Activated naive CD8-positive, alpha-beta T cell treated with anti-CD3 and anti-CD28 coated beads for 36 hours (primary cell): ENCODE results near the gene TMF1. TPM values are rescaled to one million over a fixed set of nuclear protein-coding genes. Genes with fewer than 3 reads are reported as not detected.

Experiments used
- DNase-seq: peaks from one replicate; pipeline ENCODE4 v3.0.0; 2021
- H3K27ac Mint-ChIP-seq: one replicate; pipeline ENCODE4 v1.8.0; 2022; ENCODE audit warnings: mild to moderate bottlenecking, moderate library complexity, mixed read lengths
- H3K27me3 Mint-ChIP-seq: one replicate; pipeline ENCODE4 v1.8.0; 2022; ENCODE audit warnings: mild to moderate bottlenecking, mixed read lengths
- H3K36me3 Mint-ChIP-seq: one replicate; pipeline ENCODE4 v1.8.0; 2021; ENCODE audit warnings: mild to moderate bottlenecking, mixed read lengths
- H3K4me1 Mint-ChIP-seq: one replicate; pipeline ENCODE4 v1.8.0; 2021; ENCODE audit warnings: mixed read lengths
- H3K4me3 Mint-ChIP-seq: one replicate; pipeline ENCODE4 v1.8.0; 2022; ENCODE audit warnings: mild to moderate bottlenecking, moderate library complexity, mixed read lengths
- H3K9me3 Mint-ChIP-seq: one replicate; pipeline ENCODE4 v1.8.0; 2022; ENCODE audit warnings: mixed read lengths
- total RNA-seq, 2 experiments: library from RNA; stranded (reverse); gene quantifications; one replicate each; pipeline ENCODE4 v1.2.3, GENCODE V29; 2021

The TMF1 gene
- total RNA-seq, 2 experiments from 2014 or later: 28.8 to 30.5 TPM

DNA sequence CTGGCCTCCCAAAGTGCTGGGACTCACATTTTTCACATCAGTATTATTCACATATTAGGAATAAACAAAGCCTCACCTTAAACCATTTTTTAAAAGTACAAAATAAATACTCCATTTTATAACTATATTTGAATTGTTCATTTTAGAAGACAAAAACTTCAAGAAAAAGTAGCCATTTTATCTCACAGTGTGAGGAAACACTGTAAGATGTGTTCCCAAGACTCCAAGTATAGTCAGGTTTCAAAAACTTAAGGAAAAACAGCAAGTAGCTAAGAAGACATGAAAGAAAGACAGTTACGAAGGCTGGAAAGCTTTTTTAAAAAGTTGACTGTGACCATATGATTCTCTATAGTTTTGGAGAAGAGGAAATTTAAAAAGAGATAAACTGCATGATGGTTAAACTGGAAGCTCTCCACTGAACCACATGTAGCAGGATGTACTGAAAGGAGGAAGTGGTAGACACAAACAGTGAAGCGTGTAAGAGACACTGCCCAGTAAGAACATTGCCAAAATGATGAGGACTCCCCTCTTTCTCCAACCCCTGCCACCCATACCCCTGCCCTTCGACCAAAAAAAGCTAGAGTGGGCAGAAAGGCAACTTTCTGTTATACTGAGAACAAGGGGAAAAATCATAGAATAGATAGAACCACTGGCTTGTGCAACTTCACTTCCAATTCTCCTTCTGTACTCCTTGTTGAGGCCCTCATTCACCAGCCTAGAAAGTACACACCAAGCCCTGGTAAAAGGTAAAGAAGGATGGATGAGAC, 6.2 kb upstream of the TMF1 start:
- H3K36me3 Mint-ChIP-seq: peaks cover 40% of the 10 kb centered on the region
- peaks cover 7% of the 10 kb centered on the region for H3K9me3 Mint-ChIP-seq
- no peak for DNase-seq

DNA sequence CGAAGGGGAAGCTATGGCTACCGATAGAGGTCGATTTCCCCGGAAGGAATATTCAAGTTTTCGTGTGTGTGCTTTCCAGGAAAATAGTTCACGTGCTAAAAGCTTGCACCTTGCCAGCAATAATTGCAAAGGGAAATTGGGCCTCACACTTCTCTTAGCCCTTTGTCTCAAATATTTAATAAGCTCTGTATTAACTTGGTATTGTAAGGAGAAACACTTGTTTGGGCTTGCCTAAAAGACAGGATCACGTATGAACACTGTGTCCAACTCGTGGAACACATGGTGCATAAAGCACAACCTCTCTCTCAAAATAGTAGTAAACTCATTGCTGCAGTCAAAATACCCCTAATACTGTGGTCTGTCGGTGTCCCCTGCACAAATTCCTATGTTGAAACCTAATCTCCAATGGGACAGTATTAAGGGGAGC, 352 bp upstream of the TMF1 start:
- H3K27ac Mint-ChIP-seq: peak overlapping the region; percentile 94
- H3K4me3 Mint-ChIP-seq: peak overlapping the region; percentile 96
- H3K27me3 Mint-ChIP-seq: no peaks in the 10 kb centered on the region
- no peak for DNase-seq
- peaks cover 32% of the 10 kb centered on the region for H3K4me1 Mint-ChIP-seq
- H3K9me3 Mint-ChIP-seq: no peaks in the 10 kb centered on the region
- peaks cover 27% of the 10 kb centered on the region for H3K36me3 Mint-ChIP-seq

More for the DNA sequence above, 6.2 kb upstream of the TMF1 start:
- peak overlapping the region; percentile 87 for H3K27ac Mint-ChIP-seq
- no peaks in the 10 kb centered on the region for H3K27me3 Mint-ChIP-seq
- peaks cover 19% of the 10 kb centered on the region for H3K4me1 Mint-ChIP-seq
- H3K4me3 Mint-ChIP-seq: no peak overlapping the region

DNA sequence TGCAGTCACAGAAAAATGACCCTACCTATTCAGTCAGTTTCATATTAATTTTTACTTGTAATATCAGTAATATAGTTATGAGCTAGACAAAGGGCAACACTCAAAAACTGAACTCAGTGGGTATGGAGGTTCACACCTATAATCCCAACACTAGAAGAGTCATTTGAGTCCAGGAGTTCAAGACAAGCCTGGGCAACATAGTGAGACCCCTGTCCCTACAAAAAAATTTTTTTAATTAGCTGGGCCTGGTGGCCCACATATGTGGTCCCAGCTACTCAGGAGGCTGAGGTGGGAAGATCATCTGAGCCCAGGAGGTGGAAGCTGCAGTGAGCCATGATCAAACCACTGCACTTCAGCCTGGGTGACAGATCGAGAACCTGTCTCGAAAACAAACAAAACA, 3.1 kb downstream of the TMF1 start:
- Mint-ChIP-seq H3K4me3 (peak overlapping the region; percentile 10), H3K27ac (no peak overlapping the region), H3K27me3 (no peaks in the 10 kb centered on the region), H3K36me3 (peaks cover 31% of the 10 kb centered on the region), H3K4me1 (peaks cover 41% of the 10 kb centered on the region), H3K9me3 (no peaks in the 10 kb centered on the region)
- DNase-seq: no peak

DNA sequence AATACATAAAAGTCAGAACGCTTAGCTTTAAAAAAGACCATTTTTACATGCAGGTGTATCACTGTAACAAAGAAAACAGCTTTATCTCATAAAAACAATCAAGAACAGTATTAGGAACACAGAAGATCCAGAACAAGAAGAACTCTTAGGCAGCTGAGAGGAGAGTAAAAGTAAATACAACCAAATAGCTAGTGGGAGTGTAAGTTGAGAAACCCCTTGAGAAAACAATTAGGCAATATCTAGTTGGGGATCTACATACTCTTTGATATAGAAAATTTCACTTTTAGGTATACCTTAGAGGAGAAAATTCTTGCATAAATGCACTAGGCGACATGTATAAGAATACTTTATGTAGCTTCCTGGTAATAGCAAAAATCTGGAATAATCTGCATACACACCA, 7.5 kb downstream of the TMF1 start:
- H3K4me1 Mint-ChIP-seq: peaks cover 31% of the 10 kb centered on the region
- H3K36me3 Mint-ChIP-seq: peaks cover 27% of the 10 kb centered on the region
- H3K27ac Mint-ChIP-seq: no peak overlapping the region
- no peak for DNase-seq
- H3K9me3 Mint-ChIP-seq: no peaks in the 10 kb centered on the region
- H3K27me3 Mint-ChIP-seq: no peaks in the 10 kb centered on the region
- H3K4me3 Mint-ChIP-seq: no peak overlapping the region

DNA sequence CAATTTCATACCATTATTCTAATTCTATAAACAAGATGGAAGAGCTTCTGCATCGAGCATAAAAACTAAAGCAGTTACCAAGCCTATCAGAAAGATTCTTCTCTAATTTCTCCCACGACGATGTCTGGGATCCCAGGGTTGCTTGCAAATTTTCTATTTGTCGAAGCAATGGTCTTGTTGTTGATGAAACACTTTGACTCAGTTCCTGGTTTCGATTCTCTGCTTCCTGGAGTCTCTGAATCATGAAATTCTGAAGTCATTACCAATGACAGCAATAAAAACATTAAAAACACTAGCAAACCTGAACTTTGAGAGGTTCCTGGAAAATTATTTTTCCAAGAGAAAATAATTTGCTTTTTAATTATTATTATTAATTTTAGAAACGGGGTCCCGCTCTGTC, 18.7 kb downstream of the TMF1 start:
- no peak for DNase-seq
- peak overlapping the region; percentile 51 for H3K27ac Mint-ChIP-seq
- no peak overlapping the region for H3K4me3 Mint-ChIP-seq
- no peaks in the 10 kb centered on the region for H3K9me3 Mint-ChIP-seq
- peaks cover 6% of the 10 kb centered on the region for H3K4me1 Mint-ChIP-seq
- H3K27me3 Mint-ChIP-seq: no peaks in the 10 kb centered on the region
- H3K36me3 Mint-ChIP-seq: peaks cover 17% of the 10 kb centered on the region

DNA sequence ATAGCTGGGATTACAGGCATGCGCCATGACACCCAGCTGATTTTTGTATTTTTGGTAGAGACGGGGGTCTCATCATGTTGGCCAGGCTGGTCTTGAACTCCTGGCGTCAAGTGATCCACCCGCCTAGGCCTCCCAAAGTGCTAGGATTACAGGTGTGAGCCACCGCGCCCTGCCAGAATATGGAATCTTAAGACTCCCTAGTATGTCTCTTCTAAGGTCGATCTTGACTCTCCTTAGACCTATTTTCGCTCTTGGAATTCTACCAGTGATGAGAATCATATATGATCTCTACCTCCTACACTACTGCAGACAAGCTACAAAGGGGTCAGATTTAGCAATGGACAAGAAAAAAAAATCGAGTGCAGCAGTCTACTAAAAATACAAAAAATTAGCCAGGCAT, 19.4 kb downstream of the TMF1 start:
- H3K9me3 Mint-ChIP-seq: no peaks in the 10 kb centered on the region
- H3K27me3 Mint-ChIP-seq: no peaks in the 10 kb centered on the region
- peak overlapping the region; percentile 63 for H3K27ac Mint-ChIP-seq
- DNase-seq: no peak
- H3K4me1 Mint-ChIP-seq: peaks cover 6% of the 10 kb centered on the region
- no peak overlapping the region for H3K4me3 Mint-ChIP-seq
- H3K36me3 Mint-ChIP-seq: peaks cover 22% of the 10 kb centered on the region

DNA sequence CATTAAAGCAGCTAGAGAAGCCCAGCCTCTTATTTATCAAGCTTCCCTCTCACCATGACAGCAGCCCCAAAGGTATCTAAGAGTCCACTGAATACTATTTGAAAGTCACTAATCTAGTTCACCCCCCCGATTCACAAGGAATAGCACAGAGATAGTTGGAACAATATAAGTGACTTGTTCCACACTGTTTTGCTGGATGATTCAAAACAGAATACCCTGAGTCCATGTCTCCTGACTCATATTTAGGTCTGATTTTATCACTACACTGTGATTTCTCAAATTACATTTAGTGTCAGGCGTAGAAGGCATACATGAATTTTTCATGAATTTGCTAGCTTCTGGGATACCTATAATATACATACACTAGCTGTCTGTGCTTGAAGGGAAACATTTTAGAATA, 20.0 kb downstream of the TMF1 start:
- H3K36me3 Mint-ChIP-seq: peaks cover 23% of the 10 kb centered on the region
- H3K4me3 Mint-ChIP-seq: no peak overlapping the region
- H3K27me3 Mint-ChIP-seq: no peaks in the 10 kb centered on the region
- no peak overlapping the region for H3K27ac Mint-ChIP-seq
- H3K9me3 Mint-ChIP-seq: no peaks in the 10 kb centered on the region
- DNase-seq: no peak
- peaks cover 6% of the 10 kb centered on the region for H3K4me1 Mint-ChIP-seq

DNA sequence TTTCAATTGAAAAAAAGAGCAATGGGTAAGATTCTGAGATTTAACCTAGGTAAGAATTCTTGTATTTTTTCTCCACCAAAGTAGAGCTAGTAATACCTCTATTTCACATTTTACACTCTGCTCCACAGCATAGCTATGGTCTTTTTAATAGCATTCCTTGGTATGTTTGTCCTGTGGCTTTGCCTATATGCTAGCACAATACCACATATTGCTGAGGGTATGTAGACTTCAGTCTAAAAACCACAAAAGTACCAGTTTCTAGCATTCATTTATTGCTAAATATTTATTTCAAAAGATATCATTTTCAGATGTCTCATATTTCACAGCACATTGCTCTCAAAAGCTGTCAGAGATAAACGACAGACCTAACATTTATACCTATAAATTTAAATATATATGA, 20.5 kb downstream of the TMF1 start:
- Mint-ChIP-seq H3K9me3 (no peaks in the 10 kb centered on the region), H3K4me3 (no peak overlapping the region), H3K27ac (no peak overlapping the region), H3K36me3 (peaks cover 26% of the 10 kb centered on the region), H3K4me1 (peaks cover 6% of the 10 kb centered on the region), H3K27me3 (no peaks in the 10 kb centered on the region)
- DNase-seq: no peak

DNA sequence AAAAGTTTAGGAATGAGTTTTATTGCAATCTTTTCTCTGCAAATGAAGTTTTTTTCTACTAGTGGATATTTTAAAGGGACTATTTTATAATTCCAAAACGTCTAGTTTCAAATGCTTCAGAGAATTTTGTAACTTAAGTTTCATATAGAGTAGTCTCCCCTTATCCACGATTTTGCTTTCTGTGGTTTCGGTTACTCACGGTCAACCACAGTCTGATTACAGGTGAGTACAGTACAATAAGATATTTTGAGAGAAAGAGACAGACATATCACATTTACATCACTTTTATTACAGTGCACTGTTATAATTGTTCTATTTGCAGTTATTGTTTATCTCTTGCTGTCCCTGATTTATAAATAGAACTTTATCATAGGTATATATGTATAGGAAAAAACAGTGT, 31.3 kb downstream of the TMF1 start:
- no peak for DNase-seq
- no peak overlapping the region for H3K27ac Mint-ChIP-seq
- no peaks in the 10 kb centered on the region for H3K9me3 Mint-ChIP-seq
- H3K4me3 Mint-ChIP-seq: no peak overlapping the region
- H3K4me1 Mint-ChIP-seq: peaks cover 6% of the 10 kb centered on the region
- H3K27me3 Mint-ChIP-seq: no peaks in the 10 kb centered on the region
- peaks cover 22% of the 10 kb centered on the region for H3K36me3 Mint-ChIP-seq

DNA sequence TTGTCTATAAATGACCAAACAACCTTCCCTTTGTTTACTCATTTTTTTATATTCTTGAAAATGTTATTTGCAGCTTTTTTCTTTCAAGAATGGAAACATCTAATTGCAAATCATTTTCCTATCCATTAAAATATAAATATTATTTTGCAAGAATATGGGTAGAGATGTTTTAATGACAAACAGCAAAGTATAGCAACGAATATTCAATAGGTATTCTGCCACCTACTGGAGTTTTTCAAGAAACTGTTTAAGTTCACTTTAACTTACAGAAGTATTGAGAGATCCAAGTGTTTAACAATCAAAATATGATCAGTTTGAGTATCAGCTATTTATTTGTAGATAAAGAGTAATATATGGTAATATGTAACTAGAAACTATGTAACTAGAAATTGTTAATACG, 31.7 kb downstream of the TMF1 start:
- DNase-seq: no peak
- no peak overlapping the region for H3K4me3 Mint-ChIP-seq
- no peaks in the 10 kb centered on the region for H3K27me3 Mint-ChIP-seq
- no peak overlapping the region for H3K27ac Mint-ChIP-seq
- no peaks in the 10 kb centered on the region for H3K9me3 Mint-ChIP-seq
- H3K4me1 Mint-ChIP-seq: peaks cover 8% of the 10 kb centered on the region
- peaks cover 19% of the 10 kb centered on the region for H3K36me3 Mint-ChIP-seq

DNA sequence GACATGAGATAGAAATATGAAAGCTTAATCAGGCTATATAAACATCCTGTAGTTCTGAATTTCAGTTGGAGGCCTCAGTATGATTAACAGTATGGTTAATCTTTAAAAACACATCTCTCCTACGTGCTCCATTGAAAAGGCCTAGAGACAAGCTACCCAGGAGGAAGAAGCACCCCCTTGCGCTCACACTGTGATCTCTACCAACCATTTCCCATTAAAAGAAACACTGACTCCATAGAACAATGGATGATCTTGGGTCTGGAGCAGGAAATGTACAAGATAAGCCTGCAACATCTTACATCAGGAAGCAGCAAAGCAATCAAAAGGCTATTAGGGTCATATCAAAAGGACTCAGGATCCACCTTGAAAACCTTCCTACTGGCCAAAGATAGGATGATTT, 35.2 kb downstream of the TMF1 start:
- DNase-seq: no peak
- Mint-ChIP-seq H3K27me3 (no peaks in the 10 kb centered on the region), H3K4me3 (no peak overlapping the region), H3K36me3 (peaks cover 20% of the 10 kb centered on the region), H3K9me3 (no peaks in the 10 kb centered on the region), H3K4me1 (peaks cover 29% of the 10 kb centered on the region), H3K27ac (no peak overlapping the region)

DNA sequence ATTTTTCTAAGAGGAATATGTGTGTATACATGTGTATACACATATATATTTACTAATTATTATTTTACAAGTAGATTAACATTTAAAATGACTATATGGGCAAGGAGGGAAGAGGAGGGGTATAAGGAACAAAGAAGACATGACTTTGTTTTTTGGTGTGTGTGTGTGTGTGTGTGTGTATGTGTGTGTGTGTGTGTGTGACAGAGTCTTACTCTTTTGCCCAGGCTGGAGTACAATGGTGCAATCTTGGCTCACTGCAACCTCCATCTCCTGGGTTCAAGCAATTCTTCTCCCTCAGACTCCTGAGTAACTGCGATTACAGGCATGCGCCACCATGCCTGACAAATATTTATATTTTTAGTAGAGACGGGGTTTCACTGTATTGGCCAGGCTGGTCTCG, 36.0 kb downstream of the TMF1 start:
- H3K27ac Mint-ChIP-seq: no peak overlapping the region
- DNase-seq: no peak
- peaks cover 22% of the 10 kb centered on the region for H3K36me3 Mint-ChIP-seq
- no peak overlapping the region for H3K4me3 Mint-ChIP-seq
- H3K27me3 Mint-ChIP-seq: no peaks in the 10 kb centered on the region
- H3K9me3 Mint-ChIP-seq: no peaks in the 10 kb centered on the region
- peaks cover 30% of the 10 kb centered on the region for H3K4me1 Mint-ChIP-seq

DNA sequence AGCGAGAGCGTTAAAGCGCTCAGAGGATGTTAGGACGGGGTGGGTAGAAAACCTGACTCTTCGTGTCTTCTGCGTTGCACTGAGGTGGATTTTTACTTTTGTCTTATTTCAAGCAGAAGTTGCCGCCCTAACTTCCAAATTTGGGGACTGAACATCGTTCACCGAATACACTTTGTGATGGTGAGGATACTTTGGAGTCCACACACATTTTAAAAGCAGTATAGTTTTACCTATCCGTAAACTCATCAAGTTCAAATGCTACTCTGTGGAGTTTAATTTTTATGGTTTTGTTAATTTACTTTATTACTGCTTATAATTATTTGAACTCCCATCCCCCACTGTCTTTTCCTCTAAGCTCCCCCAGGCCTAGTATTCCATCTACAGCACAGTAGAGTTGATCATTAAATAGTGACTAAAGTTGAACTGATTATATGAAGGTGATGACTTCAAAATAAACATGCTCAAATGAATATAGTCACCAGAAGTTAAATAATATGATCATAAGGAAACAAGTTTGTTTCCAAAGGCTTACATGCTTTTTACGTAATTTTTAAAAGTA, 38.0 kb downstream of the TMF1 start:
- no peaks in the 10 kb centered on the region for H3K27me3 Mint-ChIP-seq
- H3K4me3 Mint-ChIP-seq: peak overlapping the region; percentile 83
- peak overlapping the region; percentile 72 for H3K27ac Mint-ChIP-seq
- no peak for DNase-seq
- peaks cover 22% of the 10 kb centered on the region for H3K36me3 Mint-ChIP-seq
- no peaks in the 10 kb centered on the region for H3K9me3 Mint-ChIP-seq
- peaks cover 28% of the 10 kb centered on the region for H3K4me1 Mint-ChIP-seq

DNA sequence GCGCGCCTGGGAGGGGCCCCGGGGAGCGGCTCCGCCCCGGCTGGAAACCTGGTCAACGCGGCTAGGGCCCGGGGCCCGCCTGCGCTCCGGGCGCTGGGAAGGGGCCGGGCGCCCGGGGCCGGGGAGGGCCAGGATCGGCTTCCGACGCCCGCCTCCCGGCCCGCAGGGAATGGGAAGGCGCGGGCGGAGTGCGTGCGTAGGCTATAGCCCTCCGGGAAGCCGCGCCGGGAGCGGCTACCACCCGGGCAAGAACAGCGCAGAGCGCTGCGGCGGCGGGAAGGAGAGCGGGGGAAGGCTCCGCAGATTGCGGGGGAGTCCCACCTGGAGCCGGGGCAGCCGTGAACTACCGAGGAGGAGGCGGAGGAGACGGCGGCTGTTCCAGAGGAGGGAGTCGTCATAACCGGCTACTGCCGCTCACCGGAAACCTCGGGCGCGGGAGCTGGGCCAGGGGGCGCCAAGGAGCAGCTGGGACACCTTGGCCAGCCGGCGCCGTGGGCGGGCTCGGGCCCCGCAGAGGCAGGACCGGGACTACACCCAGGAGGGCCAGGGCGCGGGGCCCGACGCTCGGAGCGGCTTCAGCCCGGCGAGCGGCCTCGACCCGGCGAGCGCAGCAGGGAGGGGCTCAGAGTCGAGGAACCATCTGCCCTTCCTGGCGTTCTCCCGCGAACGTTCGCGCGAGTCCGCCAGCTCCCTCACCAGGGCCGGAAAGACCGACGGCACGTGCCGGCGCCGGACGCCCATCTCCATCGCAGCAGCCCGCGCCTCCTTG, 38.7 kb downstream of the TMF1 start, which contains the start of gene EOGT:
TSS of gene EOGT (minus strand) at position 432 of the 769 bp plus-strand sequence. CDS start 3,838 bp downstream, outside the sequence.
- Mint-ChIP-seq H3K27me3 (no peaks in the 10 kb centered on the region), H3K36me3 (peaks cover 25% of the 10 kb centered on the region), H3K4me1 (peaks cover 29% of the 10 kb centered on the region), H3K27ac (peak within 1 kb of the TSS; percentile 74), H3K4me3 (peak within 1 kb of the TSS; percentile 83), H3K9me3 (no peaks in the 10 kb centered on the region)
- peak; percentile 85 for DNase-seq

DNA sequence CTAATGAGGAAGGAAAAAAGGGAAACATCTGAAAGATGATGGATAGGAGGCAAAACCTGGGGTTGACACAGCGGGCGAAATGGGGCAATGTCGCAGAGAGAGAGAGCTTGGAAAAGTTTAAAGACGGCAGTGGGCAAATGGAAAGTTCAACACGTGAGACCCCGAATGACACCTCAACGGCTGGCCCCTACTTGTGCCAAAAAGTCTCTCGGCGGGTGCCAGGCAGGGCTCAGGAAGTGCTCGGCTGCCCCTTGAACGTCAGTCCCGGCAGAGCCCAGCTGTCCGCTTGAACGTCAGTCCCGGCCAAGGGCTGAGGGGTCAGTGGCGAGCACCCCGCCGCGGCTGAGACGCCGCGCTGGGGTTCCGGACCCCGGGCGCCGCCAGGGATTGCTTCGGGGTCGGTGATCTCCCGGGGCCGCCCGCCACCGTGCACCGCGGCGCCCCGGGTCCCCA, 39.3 kb downstream of the TMF1 start:
- peaks cover 29% of the 10 kb centered on the region for H3K4me1 Mint-ChIP-seq
- no peaks in the 10 kb centered on the region for H3K27me3 Mint-ChIP-seq
- no peaks in the 10 kb centered on the region for H3K9me3 Mint-ChIP-seq
- peak overlapping the region; percentile 74 for H3K27ac Mint-ChIP-seq
- DNase-seq: no peak
- H3K4me3 Mint-ChIP-seq: peak overlapping the region; percentile 80
- H3K36me3 Mint-ChIP-seq: peaks cover 25% of the 10 kb centered on the region
